Tibial nerve (tissue), 3 donors: ENCODE measurements around the gene HOXA4.

Source experiments
- CTCF ChIP-seq, 5 experiments: fragments of 200-600 bp in 3 of 5; fragments of 450-650 bp in 2 of 5; sonication (generic) in 3 of 5; IDR thresholded peaks; one replicate each; pipeline ENCODE4 v1.5.1; 2016 to 2019; ENCODE audit warnings: antibody characterized with exemption in 5 of 5, mild to moderate bottlenecking in 3 of 5, moderate library complexity in 2 of 5
- POLR2A ChIP-seq, 2 donors: fragments of 450-650 bp; IDR thresholded peaks; one replicate each; pipeline ENCODE4 v1.6.1; 2017; ENCODE audit warnings: antibody characterized with exemption in 2 of 2, mild to moderate bottlenecking in 2 of 2, moderate library complexity in 2 of 2

- TF ChIP-seq POLR2A (IDR thresholded peaks at IDR 0.05) (no peak), CTCF (IDR thresholded peaks at IDR 0.05) (no peak)
Measured at GRCh38 chr7:27097686-27098577, 32.6 kb downstream of the HOXA4 start.
